Germinal center (tissue), 1 donor: Measurements from ENCODE around the gene FSTL4.

Experiments used
- DNase-seq: peaks from one replicate; pipeline ENCODE4 v3.0.0; 2012; ENCODE audit warnings: mixed read lengths, low spot score

FSTL4 gene

GRCh38 chr5:133321286-133321832 lies 291.0 kb downstream of the FSTL4 start:
- no peak for DNase-seq

GRCh38 chr5:133319905-133320520 lies 292.3 kb downstream of the FSTL4 start:
- no peak for DNase-seq

- no peak for DNase-seq
Measured at GRCh38 chr5:133319244-133319643, 293.1 kb downstream of the FSTL4 start.

GRCh38 chr5:133317558-133317957 lies 294.8 kb downstream of the FSTL4 start:
- no peak for DNase-seq

- DNase-seq, result no peak
Measured at GRCh38 chr5:133316346-133317343, 295.7 kb downstream of the FSTL4 start.

GRCh38 chr5:133314086-133314485 lies 298.3 kb downstream of the FSTL4 start:
- no peak for DNase-seq

- DNase-seq, result no peak
Measured at GRCh38 chr5:133311176-133311575, 301.2 kb downstream of the FSTL4 start.

- no peak for DNase-seq
Measured at GRCh38 chr5:133309984-133310621, 302.2 kb downstream of the FSTL4 start.

GRCh38 chr5:133309166-133309795 lies 303.1 kb downstream of the FSTL4 start:
- DNase-seq, result no peak

GRCh38 chr5:133307275-133307674 lies 305.1 kb downstream of the FSTL4 start:
- no peak for DNase-seq

GRCh38 chr5:133304707-133305216 lies 307.6 kb downstream of the FSTL4 start:
- no peak for DNase-seq

- DNase-seq, result no peak
Measured at GRCh38 chr5:133304178-133304577, 308.2 kb downstream of the FSTL4 start.

GRCh38 chr5:133303298-133303697 lies 309.0 kb downstream of the FSTL4 start:
- no peak for DNase-seq

- no peak for DNase-seq
Measured at GRCh38 chr5:133299728-133300127, 312.6 kb downstream of the FSTL4 start.

GRCh38 chr5:133299021-133299420 lies 313.3 kb downstream of the FSTL4 start:
- DNase-seq, result no peak

- DNase-seq, result no peak
Measured at GRCh38 chr5:133298447-133298846, 313.9 kb downstream of the FSTL4 start.

- no peak for DNase-seq
Measured at GRCh38 chr5:133297293-133297692, 315.0 kb downstream of the FSTL4 start.

GRCh38 chr5:133296624-133297023 lies 315.7 kb downstream of the FSTL4 start:
- no peak for DNase-seq

- DNase-seq, result no peak
Measured at GRCh38 chr5:133295520-133295919, 316.8 kb downstream of the FSTL4 start.

GRCh38 chr5:133294380-133294779 lies 318.0 kb downstream of the FSTL4 start:
- no peak for DNase-seq

GRCh38 chr5:133293960-133294359 lies 318.4 kb downstream of the FSTL4 start:
- no peak for DNase-seq

GRCh38 chr5:133292300-133292699 lies 320.0 kb downstream of the FSTL4 start:
- no peak for DNase-seq
